GM19463 (cell line): ENCODE measurements around the gene DPYD.

Experiments used
- ATAC-seq: cut with Tn5 transposase; IDR thresholded peaks from one replicate; pipeline ENCODE4 v1.9.1; 2021; ENCODE audit warnings: mild to moderate bottlenecking, moderate library complexity; ENCODE audit not compliant: unreplicated experiment

The DPYD gene

GRCh38 chr1:97331165-97331564 is 589.7 kb downstream of the DPYD start:
- no peak for ATAC-seq

- ATAC-seq: no peak
Measured at GRCh38 chr1:97314685-97315084, 606.1 kb downstream of the DPYD start.

DNA sequence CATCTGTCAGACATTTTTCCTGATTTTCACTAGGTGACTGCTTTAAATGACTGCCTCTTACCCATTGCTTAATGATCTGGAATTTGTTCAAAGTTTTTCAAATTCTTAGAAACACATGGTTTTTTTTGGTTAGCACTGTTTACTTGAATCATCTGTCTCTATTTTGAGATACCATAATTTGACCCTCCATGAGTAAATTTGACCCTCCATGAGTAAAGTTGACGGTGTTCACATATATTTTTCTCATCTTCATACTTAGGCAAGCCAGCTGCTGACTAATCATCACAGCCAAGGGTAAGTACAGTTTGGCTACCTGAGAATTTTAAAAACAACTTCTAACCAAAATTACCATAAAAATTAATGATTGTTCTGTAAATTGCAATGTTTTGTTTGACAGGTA is 612.7 kb downstream of the DPYD start:
- ATAC-seq: no peak

GRCh38 chr1:97307568-97307967 is 613.3 kb downstream of the DPYD start:
- no peak for ATAC-seq

- no peak for ATAC-seq
Measured at GRCh38 chr1:97307151-97307550, 613.7 kb downstream of the DPYD start.

DNA sequence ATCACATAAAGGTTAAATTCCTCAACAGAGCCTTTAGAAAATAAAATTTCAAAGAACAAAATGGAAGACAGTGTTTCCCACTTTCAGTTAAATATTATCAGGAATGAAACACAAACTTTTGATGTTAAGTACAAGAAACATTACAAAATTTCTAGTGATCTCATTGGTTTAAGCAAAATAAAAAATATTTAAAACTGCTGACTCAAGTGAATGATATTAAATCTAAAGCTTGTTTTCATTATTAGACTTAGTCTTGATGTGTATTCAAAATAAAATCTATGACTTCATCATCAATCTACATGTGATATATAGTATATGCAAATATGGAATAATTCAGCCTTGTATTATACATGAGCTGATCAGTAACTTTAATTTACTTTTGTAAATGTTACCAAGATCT is 614.3 kb downstream of the DPYD start:
- ATAC-seq: no peak

DNA sequence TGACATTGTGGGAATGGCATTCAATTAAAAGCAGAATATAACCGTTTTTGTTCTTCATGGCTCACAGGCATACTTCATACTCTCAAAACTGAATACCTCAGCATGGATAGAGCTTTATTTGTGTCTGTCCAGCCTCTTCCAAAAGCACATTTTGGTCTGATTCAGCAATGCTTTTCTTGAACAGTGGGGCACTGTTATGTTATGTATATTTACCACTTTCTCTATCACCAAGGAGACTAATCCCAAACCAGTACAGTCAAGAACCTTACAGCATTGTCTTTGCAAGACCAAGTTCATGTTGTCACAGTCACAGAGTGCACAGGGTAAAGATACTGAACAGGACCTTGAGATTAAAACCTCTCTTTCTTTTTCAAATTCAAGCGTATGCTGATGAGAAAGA is 616.5 kb downstream of the DPYD start:
- no peak for ATAC-seq

DNA sequence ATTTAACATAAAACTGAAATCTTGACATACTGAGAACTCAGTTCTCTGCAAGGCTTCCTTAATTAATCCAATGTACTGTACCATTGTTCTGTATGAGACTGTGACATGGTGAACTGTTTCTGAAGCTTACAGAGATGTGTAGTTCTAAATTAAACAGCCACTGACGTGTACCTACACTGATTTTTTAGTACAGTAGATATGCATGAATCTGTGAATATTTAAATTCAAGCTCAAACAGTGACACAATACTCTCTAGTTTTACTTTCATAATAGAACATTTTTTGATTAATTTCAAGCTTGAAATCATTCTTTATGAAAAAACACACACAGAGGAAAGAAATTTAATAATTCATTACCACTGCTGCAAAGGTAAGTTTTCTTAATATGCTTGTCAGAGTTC is 621.9 kb downstream of the DPYD start:
- no peak for ATAC-seq

- no peak for ATAC-seq
Measured at GRCh38 chr1:97297611-97298010, 623.2 kb downstream of the DPYD start.

- ATAC-seq: no peak
Measured at GRCh38 chr1:97281962-97282361, 638.9 kb downstream of the DPYD start.

GRCh38 chr1:97277891-97278654 is 642.8 kb downstream of the DPYD start:
- no peak for ATAC-seq

DNA sequence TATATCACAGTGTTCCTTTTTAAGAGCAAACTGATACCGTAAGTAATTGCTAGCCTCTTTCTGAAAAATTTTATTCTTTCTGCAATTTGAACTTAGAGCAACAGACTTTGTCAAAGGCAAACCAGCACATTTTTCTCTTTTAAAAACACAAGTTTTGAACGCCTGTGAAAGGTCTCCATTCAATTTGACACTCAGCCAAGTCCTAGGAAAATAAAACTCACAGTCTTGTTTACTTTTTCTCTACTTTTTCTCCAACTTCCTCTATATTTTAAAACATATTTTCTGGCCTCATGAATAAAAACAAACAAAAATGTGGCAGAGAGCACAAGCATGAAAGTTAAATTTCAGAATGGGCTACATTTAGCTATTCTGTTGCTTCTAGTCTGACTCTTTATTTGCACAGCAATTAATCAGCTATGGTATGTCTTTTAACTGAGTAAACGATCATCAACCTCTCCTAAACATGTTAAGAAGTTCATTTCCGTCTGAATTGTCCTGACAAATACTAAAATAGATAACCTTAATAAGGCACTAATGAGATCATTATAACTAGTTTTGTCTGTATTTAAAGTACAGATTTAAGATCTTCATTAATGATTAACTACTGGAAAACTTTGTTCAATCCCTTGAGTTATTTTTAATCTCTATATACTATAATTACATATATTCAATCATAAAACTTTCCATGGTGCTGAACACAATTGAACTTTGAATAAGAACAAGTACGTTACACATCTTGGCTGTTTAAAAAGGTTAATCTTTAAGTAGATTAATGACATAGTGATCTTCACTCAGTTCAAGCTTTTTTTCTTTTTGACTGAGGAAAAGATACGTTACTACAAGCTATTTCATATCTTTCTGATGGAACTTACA is 648.7 kb downstream of the DPYD start:
- no peak for ATAC-seq

DNA sequence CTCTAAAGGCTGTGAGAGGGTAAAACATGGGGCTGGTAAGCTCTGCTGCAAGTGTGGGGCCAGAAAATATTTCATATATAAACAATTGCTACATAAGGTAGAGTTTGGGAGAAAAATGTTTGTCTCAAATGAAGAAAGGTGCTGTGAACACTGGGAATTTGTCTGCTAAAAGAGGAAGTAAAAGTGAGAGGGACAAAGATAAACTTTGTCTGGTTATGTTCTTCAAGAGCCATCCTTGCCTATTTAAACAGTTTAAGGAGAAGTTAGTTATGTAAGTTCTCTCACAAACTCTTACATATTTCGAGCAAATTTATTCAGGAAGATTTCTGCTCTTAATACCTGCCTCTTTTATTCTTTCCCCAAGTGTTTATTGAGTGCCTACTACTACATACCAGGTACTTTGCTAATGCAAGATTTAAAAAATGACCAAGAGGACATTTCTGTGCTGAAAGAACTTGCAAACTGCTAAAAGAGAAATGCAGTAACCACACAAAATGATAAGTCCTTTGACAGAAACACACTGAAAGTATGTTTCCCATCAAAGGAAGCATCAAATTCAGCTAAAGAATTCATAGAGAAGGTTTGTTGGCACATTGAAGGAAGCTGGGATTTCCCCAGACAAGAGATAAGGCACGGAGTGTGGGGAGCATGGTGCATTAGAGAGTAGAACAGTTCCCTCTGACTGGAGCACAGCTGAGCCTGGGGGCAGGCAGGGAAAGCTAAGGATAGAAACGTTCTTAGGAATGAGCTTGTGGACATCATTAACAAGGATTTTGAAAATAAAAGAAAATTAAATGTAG is 650.1 kb downstream of the DPYD start:
- peak; percentile 48 for ATAC-seq

DNA sequence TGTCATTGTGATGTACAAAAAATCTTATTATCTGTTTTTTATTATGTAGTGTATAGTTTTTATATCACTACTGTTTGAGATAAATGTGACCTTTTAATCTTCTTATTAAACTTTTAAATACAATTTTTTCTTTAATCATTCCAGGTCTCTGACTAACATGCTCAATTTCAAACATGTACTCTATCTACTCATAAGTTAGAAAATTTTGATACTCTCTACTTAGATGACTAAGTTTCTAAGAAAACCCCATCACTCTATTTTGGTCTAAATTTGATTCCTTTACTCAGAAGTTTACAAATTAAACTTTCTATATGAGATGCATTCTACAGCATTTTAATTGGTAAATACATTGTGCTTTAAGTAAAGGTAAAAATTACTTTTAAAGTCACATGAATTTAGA is 655.2 kb downstream of the DPYD start:
- ATAC-seq: no peak

- no peak for ATAC-seq
Measured at GRCh38 chr1:97262842-97263241, 658.0 kb downstream of the DPYD start.

DNA sequence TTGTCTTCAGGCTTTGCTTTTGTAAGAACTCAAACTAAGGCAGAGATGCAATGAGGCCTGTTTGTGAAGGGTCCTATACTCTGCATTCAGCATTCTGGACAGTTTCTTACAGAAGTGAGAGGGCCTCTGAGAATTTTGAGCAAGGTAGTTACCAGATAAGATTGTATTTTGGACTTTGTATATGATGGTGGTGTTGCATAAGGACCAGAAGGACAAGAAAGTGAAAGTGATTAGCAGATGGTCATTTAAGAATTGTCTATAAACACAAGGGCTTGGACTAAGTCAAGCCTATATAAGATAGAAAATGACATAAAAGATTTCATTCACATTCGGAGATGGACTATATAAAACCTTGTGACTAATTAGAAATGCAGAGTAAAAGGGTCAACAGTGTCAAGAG is 662.2 kb downstream of the DPYD start:
- no peak for ATAC-seq

DNA sequence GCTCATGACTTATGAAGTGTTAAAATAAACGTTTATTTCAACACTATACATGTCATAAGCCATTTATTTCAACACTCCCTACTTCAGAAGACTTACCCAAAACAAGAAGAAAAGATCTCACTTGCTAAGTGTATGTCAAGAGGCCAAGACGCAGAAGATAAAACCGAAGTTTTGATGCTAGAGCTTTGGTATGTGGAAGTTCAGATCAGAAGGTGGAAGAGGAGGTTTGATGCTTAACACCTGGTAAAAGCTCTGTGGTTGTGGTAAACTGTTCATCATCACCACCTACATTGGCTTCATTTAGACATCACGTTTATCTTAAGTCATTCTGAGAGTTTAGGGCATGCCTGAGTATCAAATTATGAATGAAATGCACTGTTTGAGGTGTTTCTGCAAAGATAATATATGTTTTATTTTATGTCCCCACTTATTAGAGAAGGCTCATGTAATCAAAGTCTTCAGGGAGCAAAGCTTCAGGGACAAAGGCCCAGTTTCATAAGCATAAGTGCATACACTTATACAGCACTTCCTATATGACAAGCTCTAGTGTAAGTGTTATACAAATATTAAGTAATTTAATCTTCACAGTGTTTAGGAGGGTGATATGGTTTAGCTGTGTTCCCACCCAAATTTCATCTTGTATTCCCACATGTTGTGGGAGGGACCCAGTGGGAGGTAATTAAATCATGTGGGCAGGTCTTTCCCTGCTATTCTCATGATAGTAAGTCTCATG is 665.9 kb downstream of the DPYD start:
- ATAC-seq: no peak

- no peak for ATAC-seq
Measured at GRCh38 chr1:97252925-97253324, 667.9 kb downstream of the DPYD start.

DNA sequence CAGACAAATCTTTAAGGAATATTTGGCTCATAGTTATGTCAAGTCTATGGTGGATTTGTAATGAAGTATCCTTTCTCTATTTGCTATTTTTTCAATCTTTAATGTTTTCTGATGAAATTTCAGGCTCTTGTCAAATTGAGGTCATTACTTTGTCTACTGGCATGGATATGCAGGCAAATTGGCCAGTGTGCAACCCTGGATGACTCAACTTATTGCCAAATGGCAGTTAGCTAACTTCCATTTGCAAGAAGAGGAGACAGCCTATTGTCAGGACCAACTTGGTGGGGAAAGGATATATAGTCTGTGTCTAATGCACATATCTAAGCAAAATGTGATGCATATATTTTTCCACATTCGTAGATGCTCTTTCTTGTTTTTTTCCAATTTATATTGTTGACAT is 668.8 kb downstream of the DPYD start:
- no peak for ATAC-seq

DNA sequence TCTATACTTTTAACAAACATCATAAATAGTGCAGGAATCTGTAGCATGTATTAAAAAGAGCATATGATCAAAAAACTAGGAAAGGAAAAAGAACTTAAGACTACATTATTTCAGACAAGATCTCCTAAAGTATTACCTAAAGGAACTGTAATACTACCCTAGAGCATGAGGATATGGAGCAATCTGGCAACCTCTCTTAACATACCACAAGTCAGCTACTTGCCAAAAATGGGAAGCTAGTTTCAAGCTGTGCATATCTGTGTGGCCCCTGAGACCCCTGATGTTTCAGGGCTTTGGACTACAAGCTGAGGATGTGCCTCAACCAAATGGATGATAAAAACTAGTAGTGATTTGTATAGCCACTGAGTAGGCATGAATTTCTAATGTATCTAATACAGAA is 673.6 kb downstream of the DPYD start:
- no peak for ATAC-seq

DNA sequence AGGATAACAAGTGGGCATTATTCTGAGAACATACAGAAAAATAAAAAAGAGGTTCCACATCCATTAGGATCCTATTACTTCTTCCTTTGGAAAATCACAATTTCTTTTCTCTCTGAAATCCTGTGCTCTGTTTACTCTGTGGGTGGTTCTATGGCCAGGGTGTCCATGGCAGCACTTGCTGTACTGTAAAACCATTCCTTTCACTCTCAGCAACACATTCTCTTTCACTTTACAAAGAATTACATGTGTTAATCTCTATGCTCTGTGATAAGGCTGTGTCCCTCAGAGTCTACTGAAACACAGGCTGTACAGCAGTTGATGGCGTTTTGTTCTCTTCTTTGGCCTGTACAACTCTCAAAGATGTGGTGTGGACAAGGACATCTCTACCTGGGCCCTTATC is 675.2 kb downstream of the DPYD start:
- ATAC-seq: no peak
